RKO (cell line): ENCODE results near the gene SIPA1L3.
"Not testable (repeated sequence)": the region's sequence is repeated elsewhere in the genome, so short reads cannot be mapped to it uniquely, and the experiment has no call there.

Experiments
- DNase-seq: peaks from one replicate; pipeline ENCODE4 v3.0.0-alpha.2; 2016; ENCODE audit warnings: low spot score

SIPA1L3 gene, protein sequence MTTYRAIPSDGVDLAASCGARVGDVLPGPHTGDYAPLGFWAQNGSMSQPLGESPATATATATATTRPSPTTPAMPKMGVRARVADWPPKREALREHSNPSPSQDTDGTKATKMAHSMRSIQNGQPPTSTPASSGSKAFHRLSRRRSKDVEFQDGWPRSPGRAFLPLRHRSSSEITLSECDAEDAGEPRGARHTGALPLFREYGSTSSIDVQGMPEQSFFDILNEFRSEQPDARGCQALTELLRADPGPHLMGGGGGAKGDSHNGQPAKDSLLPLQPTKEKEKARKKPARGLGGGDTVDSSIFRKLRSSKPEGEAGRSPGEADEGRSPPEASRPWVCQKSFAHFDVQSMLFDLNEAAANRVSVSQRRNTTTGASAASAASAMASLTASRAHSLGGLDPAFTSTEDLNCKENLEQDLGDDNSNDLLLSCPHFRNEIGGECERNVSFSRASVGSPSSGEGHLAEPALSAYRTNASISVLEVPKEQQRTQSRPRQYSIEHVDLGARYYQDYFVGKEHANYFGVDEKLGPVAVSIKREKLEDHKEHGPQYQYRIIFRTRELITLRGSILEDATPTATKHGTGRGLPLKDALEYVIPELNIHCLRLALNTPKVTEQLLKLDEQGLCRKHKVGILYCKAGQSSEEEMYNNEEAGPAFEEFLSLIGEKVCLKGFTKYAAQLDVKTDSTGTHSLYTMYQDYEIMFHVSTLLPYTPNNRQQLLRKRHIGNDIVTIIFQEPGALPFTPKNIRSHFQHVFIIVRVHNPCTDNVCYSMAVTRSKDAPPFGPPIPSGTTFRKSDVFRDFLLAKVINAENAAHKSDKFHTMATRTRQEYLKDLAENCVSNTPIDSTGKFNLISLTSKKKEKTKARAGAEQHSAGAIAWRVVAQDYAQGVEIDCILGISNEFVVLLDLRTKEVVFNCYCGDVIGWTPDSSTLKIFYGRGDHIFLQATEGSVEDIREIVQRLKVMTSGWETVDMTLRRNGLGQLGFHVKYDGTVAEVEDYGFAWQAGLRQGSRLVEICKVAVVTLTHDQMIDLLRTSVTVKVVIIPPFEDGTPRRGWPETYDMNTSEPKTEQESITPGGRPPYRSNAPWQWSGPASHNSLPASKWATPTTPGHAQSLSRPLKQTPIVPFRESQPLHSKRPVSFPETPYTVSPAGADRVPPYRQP (N-terminal part only)

DNA sequence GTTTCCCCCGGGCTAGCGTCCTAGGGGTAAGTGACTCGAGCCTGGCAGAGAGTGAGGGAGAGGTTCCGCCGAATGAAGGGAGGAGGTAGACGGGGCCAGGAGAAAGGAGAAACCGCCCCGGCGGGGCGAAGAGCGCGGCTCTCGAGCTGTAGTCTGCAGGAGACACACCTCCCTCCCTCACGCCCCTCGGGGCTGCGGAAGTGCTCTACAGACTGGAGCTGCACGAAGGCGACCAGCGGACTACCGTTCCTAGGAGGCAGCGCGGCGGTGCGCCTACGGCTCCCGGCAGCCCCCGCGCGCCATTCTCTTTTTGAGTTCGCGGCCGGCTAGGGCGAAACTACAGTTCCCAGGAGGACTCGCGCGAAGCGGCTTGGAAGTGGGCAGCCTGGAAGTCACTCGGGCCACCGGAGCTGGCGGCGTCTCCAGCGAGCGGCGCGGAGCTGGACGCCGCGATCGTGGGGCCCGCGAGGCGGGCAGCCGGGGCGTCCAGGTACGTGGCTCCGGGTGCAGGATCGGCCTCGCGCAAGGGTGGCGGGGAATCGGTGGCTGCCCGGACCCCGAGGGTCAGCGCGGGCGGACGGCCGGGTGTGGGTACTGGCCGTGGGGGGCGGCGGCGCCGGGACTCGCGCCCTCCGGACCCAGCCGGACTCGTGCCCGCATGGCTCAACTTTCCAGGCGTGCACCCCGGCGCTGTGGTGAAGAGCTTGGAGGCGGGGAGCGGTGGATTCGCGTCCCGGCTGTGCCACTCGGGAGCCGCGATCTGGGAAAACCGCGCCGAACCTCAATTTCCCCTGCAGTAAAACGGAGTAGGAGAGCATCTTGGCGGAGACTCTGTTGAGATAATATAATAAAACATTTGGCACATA is at the start of gene SIPA1L3:
Gene SIPA1L3, plus strand, starts transcription at position 340 of the 866 bp plus-strand sequence. CDS start 174,358 bp downstream, outside the sequence.
- DNase-seq: peak; percentile 95

DNA sequence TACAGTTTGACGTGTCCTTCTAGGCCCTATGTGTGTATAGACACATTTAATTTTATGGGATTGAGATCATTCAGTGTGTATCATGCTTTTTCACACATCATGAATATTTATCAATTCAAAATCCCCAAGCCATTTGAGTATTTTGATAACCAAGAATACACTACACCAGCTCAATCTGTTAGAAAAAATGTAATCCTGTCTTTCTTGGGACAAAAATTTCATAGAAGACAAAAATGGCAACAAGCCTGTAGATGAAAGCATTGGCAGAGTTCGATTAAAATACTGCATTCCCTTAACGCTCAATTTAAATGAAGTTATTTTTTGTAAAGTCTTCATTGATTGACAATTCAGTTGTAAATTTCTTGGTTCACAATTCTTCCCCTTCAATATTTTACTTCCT is 42.5 kb upstream of the SIPA1L3 start:
- no peak for DNase-seq

DNA sequence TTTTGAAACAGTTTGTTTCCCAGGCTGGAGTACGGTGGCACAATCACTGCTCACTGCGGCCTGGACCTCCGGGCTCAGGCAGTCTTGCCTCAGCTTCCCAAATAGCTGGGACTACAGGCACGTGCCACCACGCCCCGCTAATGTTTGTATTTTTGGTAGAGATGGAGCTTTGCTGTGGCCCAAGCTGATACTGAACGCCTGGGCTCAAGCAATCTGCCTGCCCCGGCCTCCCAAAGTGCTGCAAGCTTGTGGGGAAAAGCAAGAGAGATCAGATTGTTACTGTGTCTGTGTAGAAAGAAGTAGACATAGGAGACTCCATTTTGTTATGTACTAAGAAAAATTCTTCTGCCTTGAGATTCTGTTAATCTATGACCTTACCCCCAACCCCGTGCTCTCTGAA is 41.1 kb upstream of the SIPA1L3 start:
- not testable (repeated sequence) for DNase-seq

DNA sequence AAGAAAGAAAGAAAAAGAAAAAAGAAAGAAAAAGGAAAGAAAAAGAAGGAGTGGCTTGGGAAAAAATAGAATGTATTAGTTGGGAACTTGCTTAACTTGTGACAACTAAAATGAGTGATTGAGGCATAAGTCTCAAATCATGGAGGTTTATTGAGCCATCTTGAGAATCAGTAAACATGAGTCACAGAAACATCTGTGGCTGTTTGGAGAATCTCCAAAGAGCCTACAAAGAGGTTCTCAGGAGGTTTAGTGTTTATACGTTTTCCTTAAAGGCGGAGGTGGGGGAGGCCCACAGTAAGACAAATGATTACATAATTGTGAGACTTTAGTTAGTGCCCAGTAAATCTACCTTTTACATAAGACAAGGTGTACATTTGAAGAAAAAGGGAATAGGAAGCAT is 39.2 kb upstream of the SIPA1L3 start:
- peak; percentile 41 for DNase-seq

DNA sequence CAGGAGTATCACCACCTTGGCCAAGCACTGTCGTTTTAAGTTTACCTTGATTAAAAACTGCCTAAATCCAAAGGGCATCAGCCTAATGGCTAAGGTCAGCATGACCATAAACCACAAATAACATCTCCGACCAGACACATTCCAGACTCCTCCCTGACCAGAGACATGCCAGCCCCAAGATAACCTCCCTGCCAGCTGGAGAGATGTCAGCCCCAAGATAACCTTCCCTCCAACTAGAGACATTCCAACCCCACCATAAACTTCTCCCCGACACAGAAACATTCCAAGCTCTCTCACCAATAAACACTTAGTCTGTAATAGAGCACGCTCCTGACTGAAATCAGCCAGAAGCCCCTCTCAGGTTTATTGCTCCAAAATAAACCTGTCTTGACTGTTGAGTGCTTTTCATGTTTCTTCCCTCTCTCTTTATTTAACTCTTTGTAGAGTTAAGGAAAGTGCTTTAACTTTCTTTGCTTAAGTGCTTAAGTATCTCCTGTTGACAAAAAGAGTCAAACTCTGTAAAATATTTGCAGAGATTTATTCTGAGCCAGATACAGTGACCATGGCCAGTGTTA is 37.2 kb upstream of the SIPA1L3 start:
- no peak for DNase-seq

DNA sequence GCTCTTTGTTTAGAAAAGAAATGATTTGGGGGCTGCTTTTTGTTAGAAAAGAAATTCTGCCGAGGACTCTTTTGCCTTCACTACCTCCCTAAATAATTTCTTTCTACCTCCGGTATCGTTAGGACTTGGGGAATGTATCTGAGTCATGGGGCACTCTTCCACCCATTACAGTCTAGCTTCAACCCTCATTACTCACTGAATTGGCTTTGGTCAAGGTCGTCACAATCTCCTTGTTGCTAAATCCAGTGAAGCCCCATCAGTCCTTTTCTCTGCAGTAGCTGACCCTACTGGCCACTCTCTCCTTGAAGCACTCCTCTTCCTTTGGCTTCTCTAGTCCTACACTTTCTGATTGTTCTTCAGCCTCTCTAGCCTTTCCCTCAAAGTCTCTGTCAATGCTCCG is 34.6 kb upstream of the SIPA1L3 start:
- DNase-seq: peak; percentile 16

DNA sequence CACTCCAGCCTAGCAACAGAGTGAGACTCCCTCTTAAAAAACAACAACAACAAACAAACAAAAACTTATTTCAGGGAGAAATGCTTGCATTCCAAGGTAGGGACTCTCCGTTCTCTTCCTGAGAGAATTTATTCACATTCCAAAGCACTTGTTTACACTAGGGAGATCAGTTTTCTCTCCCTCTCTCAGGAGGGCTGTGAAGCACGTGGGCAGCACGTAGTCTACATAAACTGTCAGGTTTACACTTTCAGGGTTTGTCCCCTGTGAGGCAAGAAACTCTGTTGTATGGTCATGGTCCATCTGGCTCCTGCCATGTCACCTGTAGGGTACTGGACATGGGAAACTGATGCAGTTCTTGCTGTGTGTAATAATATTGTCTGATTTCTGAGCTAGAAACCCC is 32.2 kb upstream of the SIPA1L3 start:
- no peak for DNase-seq

DNA sequence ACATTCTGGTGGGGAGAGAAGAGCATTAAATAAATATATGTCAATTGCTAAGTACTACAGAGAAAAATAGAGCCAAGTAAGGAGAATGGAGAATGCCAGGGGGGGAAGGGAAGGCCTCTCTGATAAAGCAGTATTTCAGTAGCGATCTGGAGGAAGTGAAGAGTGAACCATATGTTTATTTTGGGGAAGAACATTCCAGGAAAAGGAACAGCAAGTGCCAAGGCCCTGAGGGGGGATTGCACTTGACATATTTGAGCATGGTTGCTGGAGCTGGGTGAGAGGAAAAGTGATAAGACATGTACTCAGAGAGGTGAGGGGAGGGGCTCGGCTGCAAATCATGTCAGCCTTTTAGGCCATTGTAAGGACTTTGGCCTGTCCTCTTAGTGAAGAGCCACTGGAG is 31.0 kb upstream of the SIPA1L3 start:
- no peak for DNase-seq

DNA sequence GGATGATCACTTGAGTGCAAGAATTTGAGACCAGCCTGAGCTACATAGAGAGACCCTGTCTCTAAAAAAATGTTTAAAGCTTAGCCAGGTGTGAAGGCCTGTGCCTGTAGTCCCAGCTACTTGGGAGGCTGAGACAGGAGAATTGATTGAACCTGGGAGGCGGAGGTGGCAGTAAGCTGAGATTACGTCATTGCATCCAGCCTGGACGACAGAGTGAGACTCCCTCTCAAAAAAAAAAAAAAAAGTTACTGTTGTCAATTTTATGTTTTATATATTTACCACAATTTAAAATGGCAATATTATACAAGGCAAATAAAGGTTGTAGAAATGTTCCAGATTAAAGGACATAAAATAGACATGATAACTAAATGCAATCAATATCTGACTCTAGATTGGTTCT is 29.9 kb upstream of the SIPA1L3 start:
- no peak for DNase-seq

DNA sequence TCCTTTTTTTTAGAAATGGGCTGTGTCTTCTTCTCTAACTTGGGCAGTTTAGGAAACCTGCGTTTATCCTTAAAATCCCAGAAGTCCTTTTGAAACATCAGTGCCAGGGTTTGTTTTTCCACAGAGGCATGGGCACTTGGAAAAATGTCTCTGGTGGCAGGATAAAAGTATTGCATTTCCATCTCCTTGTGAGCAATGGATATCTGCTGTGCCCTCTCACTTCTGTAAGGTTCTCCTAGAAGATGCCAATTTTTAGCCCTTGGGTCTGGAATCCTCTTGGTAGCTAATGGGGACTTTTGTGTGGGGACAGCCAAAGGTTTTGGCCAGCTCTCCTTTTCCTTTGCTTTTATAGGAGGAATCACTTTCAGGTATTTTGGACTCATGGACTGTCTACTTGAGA is 21.6 kb upstream of the SIPA1L3 start:
- no peak for DNase-seq

DNA sequence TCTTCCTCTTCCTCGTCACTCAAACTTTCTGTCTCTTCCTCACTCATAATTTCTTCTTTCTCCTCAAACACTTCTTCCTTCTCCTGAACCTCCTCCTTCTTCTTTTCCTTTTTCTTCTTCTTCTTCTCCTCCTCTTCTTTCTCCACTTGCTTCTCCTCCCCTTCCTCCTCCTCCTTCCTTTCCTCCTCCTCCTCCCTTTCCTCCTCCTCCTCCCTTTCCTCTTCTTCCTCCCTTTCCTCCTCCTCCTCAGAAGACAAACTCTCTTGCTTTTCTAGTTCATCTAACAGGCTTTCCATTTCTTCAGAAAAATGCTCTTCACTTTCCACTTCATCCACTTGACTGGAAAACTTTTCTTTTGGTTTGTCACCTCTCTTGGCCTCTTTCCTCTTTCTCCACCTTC is 20.4 kb upstream of the SIPA1L3 start:
- DNase-seq: no peak

DNA sequence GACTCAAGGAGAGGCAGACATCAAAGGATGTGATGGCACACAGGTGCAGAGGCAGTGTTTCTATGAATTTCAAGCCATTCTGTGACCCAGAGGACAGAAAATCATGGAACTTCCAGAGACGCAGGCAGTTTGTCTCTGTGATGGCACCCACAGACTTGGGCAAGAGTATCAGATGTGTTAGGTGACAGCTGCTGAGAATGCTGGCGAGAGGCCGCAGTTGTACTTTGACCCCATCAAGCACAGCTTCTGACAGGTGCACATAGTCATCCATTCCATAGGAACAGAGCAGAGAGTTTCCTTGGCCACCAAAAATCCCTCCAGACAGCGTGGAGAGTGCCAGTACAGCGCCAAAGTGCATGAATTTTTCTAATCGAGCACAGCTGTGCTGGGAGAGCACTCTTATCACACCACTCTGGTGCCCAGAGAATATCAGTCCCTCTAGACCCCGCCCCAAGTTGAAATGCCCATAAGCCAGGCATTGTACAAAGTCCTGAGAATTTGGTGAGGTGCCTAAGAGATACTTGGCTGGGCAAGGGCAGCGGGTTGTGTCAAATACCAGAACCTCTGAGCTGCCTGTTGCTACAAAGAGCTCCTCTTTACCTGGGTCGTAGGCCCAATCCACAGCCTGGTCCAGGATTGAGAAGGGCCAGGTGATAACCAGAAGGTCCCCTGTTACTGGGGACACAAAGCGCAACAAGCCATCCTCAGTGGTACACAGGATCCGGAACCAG is 13.0 kb upstream of the SIPA1L3 start:
- no peak for DNase-seq

DNA sequence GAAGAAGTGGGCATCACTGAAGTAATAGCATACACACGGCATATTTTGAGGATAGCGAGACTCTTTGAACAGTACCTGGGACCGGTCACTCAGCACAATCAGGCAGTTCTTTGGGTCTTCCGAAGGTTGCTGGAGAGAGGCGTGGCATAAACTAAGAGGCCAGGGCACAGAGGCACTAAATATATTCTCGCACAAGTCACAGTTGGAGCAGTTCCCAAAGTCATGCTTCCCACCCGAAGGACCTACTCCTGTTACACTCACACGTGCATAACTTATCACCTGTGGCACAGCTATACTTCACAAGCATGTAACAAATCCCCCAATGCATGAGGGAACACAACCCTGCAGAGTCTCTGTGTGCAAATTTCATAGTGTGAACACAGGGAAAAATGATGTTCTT is 10.8 kb upstream of the SIPA1L3 start:
- DNase-seq: no peak

DNA sequence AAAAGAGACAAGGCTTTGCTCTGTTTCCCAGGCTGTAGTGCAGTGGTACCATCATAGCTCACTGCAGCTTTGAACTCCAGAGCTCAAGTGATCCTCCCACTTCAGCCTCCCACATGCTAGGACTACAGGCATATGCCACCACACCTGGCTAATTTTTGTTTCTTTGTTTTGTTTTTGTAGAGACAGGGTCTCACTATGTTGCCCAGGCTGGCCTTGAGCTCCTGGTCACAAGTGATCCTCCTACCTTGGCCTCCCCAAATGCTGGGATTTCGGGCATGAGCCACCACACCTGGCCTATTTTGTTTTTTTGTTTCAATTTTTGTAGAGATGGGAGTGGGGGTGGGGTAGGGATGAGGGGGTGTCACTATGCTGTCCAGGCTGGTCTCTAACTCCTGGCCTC is 7.6 kb upstream of the SIPA1L3 start:
- DNase-seq: no peak

DNA sequence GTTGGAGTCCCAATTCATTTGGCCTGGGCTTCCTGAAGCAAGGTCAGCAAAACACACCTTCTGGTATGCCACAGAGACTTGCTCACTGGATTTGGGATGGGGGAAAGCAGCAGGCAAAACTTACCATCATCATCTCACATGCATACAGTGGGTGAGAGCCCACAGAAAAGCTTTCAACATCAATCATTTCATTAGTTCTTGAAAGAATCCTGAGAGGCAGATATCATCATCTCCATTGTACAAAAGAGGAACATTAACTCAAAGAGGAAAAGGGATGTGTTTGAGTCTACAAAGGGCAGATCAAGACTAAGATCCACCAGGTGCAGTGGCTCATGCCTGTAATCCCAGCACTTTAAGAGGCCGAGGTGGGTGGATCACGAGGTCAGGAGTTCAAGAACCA is 7.0 kb upstream of the SIPA1L3 start:
- DNase-seq: no peak

DNA sequence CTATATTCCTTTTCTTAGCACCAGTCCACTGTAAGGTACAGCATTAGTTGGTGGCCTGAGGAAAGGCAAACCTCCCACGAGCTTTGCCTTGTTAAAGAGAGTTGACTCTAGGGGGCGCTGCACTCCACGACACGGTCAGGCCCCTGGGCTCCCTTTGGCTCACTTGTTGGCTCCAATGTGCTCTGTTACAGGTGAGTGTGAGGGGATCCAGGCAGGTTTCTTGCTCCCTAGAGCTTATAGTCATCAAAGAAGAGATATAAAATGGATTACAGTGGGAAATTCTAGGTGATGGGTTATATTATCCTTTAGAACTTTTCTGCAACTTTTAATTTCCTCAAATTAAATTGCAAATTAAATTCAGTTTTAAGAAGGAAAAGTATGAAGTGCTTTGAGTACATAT is 4.3 kb upstream of the SIPA1L3 start:
- DNase-seq: peak; percentile 71

DNA sequence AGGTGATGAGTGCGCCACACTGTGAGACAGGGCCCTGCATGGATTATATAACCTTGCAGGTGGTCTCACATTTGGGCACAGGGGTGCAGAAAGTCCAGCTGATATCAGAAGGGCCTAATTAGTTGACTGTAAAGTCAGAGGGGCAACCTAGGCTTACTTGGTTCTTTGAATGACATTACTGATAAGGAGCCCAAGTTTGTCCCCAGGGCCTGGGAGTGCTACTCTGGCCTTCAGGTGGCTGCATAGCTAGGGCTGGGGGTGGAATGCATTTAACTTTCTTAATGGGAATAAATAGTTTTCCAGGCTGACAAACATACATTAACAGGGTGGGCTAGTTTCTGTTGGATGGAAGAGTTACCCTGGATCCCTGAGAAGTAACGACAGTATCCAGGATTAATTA is 3.9 kb upstream of the SIPA1L3 start:
- no peak for DNase-seq

DNA sequence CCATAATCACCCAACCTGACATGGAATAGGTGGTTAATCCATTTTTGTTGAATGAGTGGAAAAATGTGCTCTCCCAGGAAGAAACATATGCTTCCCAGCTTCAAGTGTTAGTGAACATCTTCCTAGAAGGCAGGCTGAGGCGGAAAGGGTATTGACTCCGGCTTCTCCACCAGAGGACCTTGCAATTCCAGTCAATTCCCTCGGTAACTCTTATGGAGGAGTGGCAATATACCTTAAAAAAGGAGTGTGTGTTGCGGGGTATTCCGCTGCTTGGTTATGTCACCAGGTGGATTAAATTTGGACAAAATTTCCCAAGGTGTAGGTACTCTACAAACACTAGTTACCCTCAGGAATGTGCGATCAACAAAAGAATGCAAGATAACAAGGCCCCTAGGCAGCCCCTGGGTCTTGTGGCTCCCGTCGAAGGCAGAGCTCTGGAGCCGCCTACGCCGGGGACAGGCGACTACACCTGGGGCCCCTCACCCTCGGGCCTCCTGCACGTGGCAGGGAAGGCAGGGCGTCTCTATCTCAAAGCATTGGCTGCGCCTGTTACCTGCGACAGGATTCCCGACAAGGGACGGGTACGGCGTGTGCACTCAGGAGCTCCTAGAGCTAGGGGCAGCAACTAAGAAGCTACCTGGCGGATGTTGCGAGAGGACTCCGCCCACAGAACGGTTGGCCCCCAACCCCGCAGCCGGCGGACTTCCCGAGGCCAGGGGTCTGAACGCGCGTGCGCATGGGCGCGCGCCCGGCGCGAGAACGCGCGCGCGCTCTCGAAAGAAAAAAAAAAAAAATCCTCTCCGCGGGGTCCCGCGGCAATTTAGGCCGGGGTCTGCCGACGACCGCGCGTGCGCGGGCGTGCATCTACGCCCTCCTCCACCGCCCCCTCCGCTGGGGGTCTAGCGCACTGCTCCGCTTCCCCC is 801 bp upstream of the SIPA1L3 start, which contains the start of gene WDR87:
Gene WDR87, minus strand, starts transcription at position 649 of the 923 bp plus-strand sequence. CDS start 8,355 bp downstream, outside the sequence.
- no peak for DNase-seq

DNA sequence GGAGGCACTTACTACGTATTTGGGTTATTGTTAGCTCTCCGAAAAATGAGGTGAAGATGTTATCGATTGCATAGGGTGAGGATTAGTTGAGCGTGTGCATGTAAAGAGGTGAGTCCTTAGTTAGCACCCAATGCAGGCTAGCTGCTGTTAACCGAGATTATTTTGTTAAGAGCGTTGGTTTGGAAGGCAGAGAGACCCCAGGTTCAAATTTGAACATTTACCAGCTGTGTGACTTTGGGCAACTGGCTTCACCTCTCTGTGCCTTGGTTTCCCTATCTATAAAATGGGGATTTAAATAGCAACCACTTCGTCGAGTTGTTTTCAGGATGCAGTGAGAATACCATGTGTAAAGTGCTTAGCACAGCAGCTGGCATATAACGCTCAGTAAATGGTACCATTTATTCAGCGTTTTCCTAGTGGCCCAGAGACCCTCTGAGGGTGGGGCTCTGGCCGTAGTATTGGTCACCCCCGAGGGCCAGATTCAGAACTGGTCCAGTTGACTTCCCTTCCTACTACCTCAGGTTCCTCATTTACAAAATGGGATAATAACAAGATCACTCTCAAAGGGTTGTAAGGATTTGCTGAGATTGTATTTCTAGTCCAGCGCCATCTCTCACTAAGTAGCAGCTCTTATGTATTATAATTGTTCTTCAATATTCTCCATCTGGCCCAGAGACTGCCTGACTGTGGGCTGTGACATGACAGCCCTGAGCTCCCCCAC is 887 bp downstream of the SIPA1L3 start:
- peak; percentile 22 for DNase-seq
